IMR-90 (cell line): ENCODE results near the gene LCN2.

Experiments
- CEBPB ChIP-seq: IDR thresholded peaks from 2 replicates; pipeline ENCODE4 v1.6.1; 2012; ENCODE audit warnings: low read depth, low read length, improper control_type of control experiment
- CTCF ChIP-seq: conservative IDR thresholded peaks from 2 replicates; pipeline ENCODE4 v1.5.1; 2012; ENCODE audit warnings: mild to moderate bottlenecking, low read depth, low read length, improper control_type of control experiment
- POLR2A ChIP-seq: IDR thresholded peaks from 2 replicates; pipeline ENCODE4 v1.6.1; 2012; ENCODE audit warnings: mild to moderate bottlenecking, low read depth, low read length
- TF ChIP-seq, protein P1 (sequence below): fragments of 150-350 bp; IDR thresholded peaks from 2 replicates; pipeline ENCODE4 v1.6.1; 2017; ENCODE audit warnings: mild to moderate bottlenecking, antibody characterized with exemption, low read length, low read depth

- TF ChIP-seq CTCF (no peak), POLR2A (no peak), CEBPB (no peak)
- TF ChIP-seq, protein P1, sequence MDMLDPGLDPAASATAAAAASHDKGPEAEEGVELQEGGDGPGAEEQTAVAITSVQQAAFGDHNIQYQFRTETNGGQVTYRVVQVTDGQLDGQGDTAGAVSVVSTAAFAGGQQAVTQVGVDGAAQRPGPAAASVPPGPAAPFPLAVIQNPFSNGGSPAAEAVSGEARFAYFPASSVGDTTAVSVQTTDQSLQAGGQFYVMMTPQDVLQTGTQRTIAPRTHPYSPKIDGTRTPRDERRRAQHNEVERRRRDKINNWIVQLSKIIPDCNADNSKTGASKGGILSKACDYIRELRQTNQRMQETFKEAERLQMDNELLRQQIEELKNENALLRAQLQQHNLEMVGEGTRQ: no peak
Observed at GRCh38 chr9:128166169-128166568, 16.9 kb downstream of the LCN2 start.
